B cell (primary cell): ENCODE results near the gene GPR137. TPM values are rescaled to one million over a fixed set of nuclear protein-coding genes. Genes with fewer than 3 reads are reported as not detected.

Source experiments
- polyA plus RNA-seq: library from polyadenylated mRNA; depleted of rRNA; stranded (reverse); fragments of >200 nt; gene quantifications from 2 replicates; pipeline ENCODE4 v1.2.3, GENCODE V29; 2012
- small RNA-seq: library from RNA; depleted of rRNA; stranded (forward); fragments of <200 nt; gene quantifications from one replicate; pipeline ENCODE3, GENCODE V24; 2012; ENCODE audit warnings: low replicate concordance, low read depth; ENCODE audit not compliant: insufficient read length
- total RNA-seq, 2 donors: library from RNA; stranded (reverse); fragments of 120-200 nt in 1 of 2; gene quantifications; 1 replicate in 1 of 2; 2 replicates in 1 of 2; pipeline versions ENCODE4 v1.2.3 to v1.2.4, GENCODE V29; 2013 to 2022

Gene GPR137
- total and polyA plus RNA-seq, 2 donors (not counting 1 experiment from before 2014, with no cell fraction given): 49.9 to 66.1 TPM

Small RNAs within 50 kb of the gene (small RNA-seq; reads per million reads assigned to genes)
- not detected for gene RF00019

Other genes starting within 250 kb of the GPR137 start
- gene FLRT1, start 249.9 kb upstream of the GPR137 start, total RNA-seq: not detected in 2 replicates
- not detected in 2 replicates for gene FLRT1, start 249.9 kb upstream of the GPR137 start, polyA plus RNA-seq
- gene MACROD1, start 119.7 kb upstream of the GPR137 start, total RNA-seq: 6.8 and 8.6 TPM in 2 replicates
- 2.7 and 3.6 TPM in 2 replicates for gene MACROD1, start 119.7 kb upstream of the GPR137 start, polyA plus RNA-seq
- gene STIP1, start 99.7 kb upstream of the GPR137 start, total RNA-seq: 78.7 and 87.8 TPM in 2 replicates
- gene STIP1, start 99.7 kb upstream of the GPR137 start, polyA plus RNA-seq: 42.1 and 49.8 TPM in 2 replicates
- gene FERMT3, start 79.1 kb upstream of the GPR137 start, total RNA-seq: 96.2 and 106 TPM in 2 replicates
- 152 and 170 TPM in 2 replicates for gene FERMT3, start 79.1 kb upstream of the GPR137 start, polyA plus RNA-seq
- 59.6 and 62.0 TPM in 2 replicates for gene TRPT1, start 59.7 kb upstream of the GPR137 start, total RNA-seq
- gene TRPT1, start 59.7 kb upstream of the GPR137 start, polyA plus RNA-seq: 112 and 145 TPM in 2 replicates
- 97.2 and 104 TPM in 2 replicates for gene NUDT22, start 59.6 kb upstream of the GPR137 start, total RNA-seq
- 109 and 139 TPM in 2 replicates for gene NUDT22, start 59.6 kb upstream of the GPR137 start, polyA plus RNA-seq
- gene DNAJC4, start 55.3 kb upstream of the GPR137 start, total RNA-seq: 65.9 and 74.4 TPM in 2 replicates
- gene DNAJC4, start 55.3 kb upstream of the GPR137 start, polyA plus RNA-seq: 93.1 and 105 TPM in 2 replicates
- 152 and 153 TPM in 2 replicates for gene VEGFB, start 51.3 kb upstream of the GPR137 start, total RNA-seq
- gene VEGFB, start 51.3 kb upstream of the GPR137 start, polyA plus RNA-seq: 56.4 and 64.6 TPM in 2 replicates
- 23.7 and 25.7 TPM in 2 replicates for gene FKBP2, start 44.8 kb upstream of the GPR137 start, total RNA-seq
- 38.2 and 56.5 TPM in 2 replicates for gene FKBP2, start 44.8 kb upstream of the GPR137 start, polyA plus RNA-seq
- gene PPP1R14B, start 38.9 kb upstream of the GPR137 start, total RNA-seq: 39.2 and 41.2 TPM in 2 replicates
- 35.9 and 51.0 TPM in 2 replicates for gene PPP1R14B, start 38.9 kb upstream of the GPR137 start, polyA plus RNA-seq
- gene PLCB3, start 34.3 kb upstream of the GPR137 start, total RNA-seq: 7.6 and 8.1 TPM in 2 replicates
- 2.7 and 3.0 TPM in 2 replicates for gene PLCB3, start 34.3 kb upstream of the GPR137 start, polyA plus RNA-seq
- gene BAD, start 1.2 kb upstream of the GPR137 start, total RNA-seq: 24.0 and 25.0 TPM in 2 replicates
- 22.7 and 39.1 TPM in 2 replicates for gene BAD, start 1.2 kb upstream of the GPR137 start, polyA plus RNA-seq
- gene KCNK4, start 5.5 kb downstream of the GPR137 start, total RNA-seq: 0.32 and 0.39 TPM in 2 replicates
- 0.09 TPM in 1 of 2 replicates, not detected in the other for gene KCNK4, start 5.5 kb downstream of the GPR137 start, polyA plus RNA-seq
- gene CATSPERZ, start 14.5 kb downstream of the GPR137 start, total RNA-seq: not detected in 2 replicates
- gene CATSPERZ, start 14.5 kb downstream of the GPR137 start, polyA plus RNA-seq: 0.39 TPM in 1 of 2 replicates, not detected in the other
- 39.6 and 43.1 TPM in 2 replicates for gene ESRRA, start 19.7 kb downstream of the GPR137 start, total RNA-seq
- gene ESRRA, start 19.7 kb downstream of the GPR137 start, polyA plus RNA-seq: 16.3 and 19.5 TPM in 2 replicates
- 133 and 143 TPM in 2 replicates for gene TRMT112, start 31.7 kb downstream of the GPR137 start, total RNA-seq
- 203 and 231 TPM in 2 replicates for gene TRMT112, start 31.7 kb downstream of the GPR137 start, polyA plus RNA-seq
- gene PRDX5, start 32.3 kb downstream of the GPR137 start, total RNA-seq: 50.4 and 56.3 TPM in 2 replicates
- 95.5 and 96.9 TPM in 2 replicates for gene PRDX5, start 32.3 kb downstream of the GPR137 start, polyA plus RNA-seq
- gene CCDC88B, start 54.4 kb downstream of the GPR137 start, total RNA-seq: 172 and 180 TPM in 2 replicates
- 208 and 230 TPM in 2 replicates for gene CCDC88B, start 54.4 kb downstream of the GPR137 start, polyA plus RNA-seq
- gene RPS6KA4, start 73.3 kb downstream of the GPR137 start, total RNA-seq: 22.6 and 24.2 TPM in 2 replicates
- gene RPS6KA4, start 73.3 kb downstream of the GPR137 start, polyA plus RNA-seq: 30.4 and 32.5 TPM in 2 replicates